Activated CD4-positive, alpha-beta T cell treated with anti-CD3 and anti-CD28 coated beads, Interleukin-2, amount 10 ng/mL, durations not matched to agents 24 days and 14 days (primary cell): Measurements from ENCODE around the gene SENP7. TPM values are rescaled to one million over a fixed set of nuclear protein-coding genes. Genes with fewer than 3 reads are reported as not detected.
"Not testable (repeated sequence)": the region's sequence is repeated elsewhere in the genome, so short reads cannot be mapped to it uniquely, and the experiment has no call there.

ENCODE experiments used
- DNase-seq: peaks from one replicate; pipeline ENCODE4 v3.0.0; 2022
- H3K27ac Mint-ChIP-seq: one replicate; pipeline ENCODE4 v1.8.0; 2022; ENCODE audit warnings: mild to moderate bottlenecking, mixed read lengths
- H3K27me3 Mint-ChIP-seq: one replicate; pipeline ENCODE4 v1.8.0; 2022; ENCODE audit warnings: mixed read lengths
- H3K36me3 Mint-ChIP-seq: one replicate; pipeline ENCODE4 v1.8.0; 2022; ENCODE audit warnings: low read depth, mild to moderate bottlenecking, mixed read lengths
- H3K4me1 Mint-ChIP-seq: one replicate; pipeline ENCODE4 v1.8.0; 2021; ENCODE audit warnings: mixed read lengths
- H3K4me3 Mint-ChIP-seq: one replicate; pipeline ENCODE4 v1.8.0; 2022; ENCODE audit warnings: mild to moderate bottlenecking, moderate library complexity, mixed read lengths
- H3K9me3 Mint-ChIP-seq: one replicate; pipeline ENCODE4 v1.8.0; 2021; ENCODE audit warnings: mixed read lengths
- intact Hi-C: fragments of 100-400 bp; cut with micrococcal nuclease; formaldehyde crosslinking; loops from one replicate; pipeline ENCODE4 v1.15.1; 2023
- total RNA-seq: library from RNA; stranded (reverse); gene quantifications from 2 replicates; pipeline ENCODE4 v1.2.3, GENCODE V29; 2022

SENP7 gene
- total RNA-seq, 1 donor from 2014 or later, result 9.5 TPM

DNA sequence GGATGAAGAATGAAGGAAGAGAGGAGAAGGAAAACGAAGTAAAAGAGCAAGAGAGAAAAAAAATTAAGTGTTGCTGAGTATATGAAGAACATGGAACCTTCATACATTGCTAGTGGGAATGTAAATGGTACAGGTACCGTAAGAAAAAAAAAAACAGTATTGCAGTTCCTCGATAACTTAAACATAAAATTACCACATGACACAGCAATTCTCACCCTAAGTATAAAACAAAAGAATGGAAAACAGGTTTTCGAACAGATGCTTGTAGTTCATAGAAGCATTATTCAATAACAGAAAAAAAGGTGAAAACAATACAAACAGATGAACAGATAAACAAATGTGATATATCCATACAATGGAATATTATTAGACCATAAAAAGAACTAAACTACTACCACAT, 51.6 kb downstream of the SENP7 start:
- Mint-ChIP-seq H3K36me3 (peaks cover 40% of the 10 kb centered on the region), H3K27me3 (no peaks in the 10 kb centered on the region), H3K9me3 (peaks cover 3% of the 10 kb centered on the region), H3K4me3 (no peak overlapping the region), H3K4me1 (peaks cover 5% of the 10 kb centered on the region), H3K27ac (no peak overlapping the region)
- intact Hi-C loops, result no loop called here
- DNase-seq, result no peak

DNA sequence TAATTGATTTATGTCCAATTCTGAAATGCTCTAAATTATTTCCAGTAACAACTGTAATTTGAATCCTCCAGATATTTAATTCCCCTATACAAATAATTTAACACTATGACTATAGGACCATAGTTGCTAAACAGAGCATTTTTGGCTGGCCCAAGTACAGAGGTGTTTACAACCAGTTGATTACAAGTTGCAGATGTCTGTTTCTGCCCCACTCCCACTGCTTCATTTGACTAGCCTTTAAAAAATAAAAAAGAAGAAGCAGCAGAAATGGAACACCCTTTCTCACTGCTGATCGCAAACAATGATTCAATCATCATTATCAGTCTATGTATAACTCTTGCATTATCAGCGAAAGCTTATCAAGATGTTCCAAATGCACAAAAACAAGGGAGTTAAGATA, 54.6 kb downstream of the SENP7 start:
- no peaks in the 10 kb centered on the region for H3K27me3 Mint-ChIP-seq
- no peak overlapping the region for H3K27ac Mint-ChIP-seq
- DNase-seq, result no peak
- intact Hi-C loops, result no loop called here
- peaks cover 8% of the 10 kb centered on the region for H3K9me3 Mint-ChIP-seq
- peaks cover 2% of the 10 kb centered on the region for H3K4me1 Mint-ChIP-seq
- H3K36me3 Mint-ChIP-seq, result peaks cover 37% of the 10 kb centered on the region
- no peak overlapping the region for H3K4me3 Mint-ChIP-seq

DNA sequence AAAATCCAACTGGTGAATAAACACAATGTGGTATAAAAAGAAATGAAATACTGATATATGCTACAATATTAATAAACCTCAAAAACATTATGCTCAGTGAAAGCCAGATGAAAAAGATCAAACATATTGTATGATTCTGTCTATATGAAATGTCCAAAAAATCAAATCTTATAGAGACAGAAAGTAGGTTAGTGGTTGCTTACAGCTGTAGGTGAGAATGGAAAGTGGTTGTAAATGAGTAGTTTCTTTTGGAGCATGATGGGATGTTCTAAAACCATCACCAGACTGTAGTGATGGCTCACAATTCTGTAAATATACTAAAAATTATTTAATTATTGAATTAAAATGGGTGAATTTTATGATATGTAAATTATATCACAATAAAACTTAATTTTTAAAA, 58.4 kb downstream of the SENP7 start:
- Mint-ChIP-seq H3K27me3 (no peaks in the 10 kb centered on the region), H3K4me1 (peaks cover 2% of the 10 kb centered on the region), H3K9me3 (peaks cover 13% of the 10 kb centered on the region), H3K36me3 (peaks cover 23% of the 10 kb centered on the region), H3K27ac (no peak overlapping the region), H3K4me3 (no peak overlapping the region)
- DNase-seq, result no peak
- intact Hi-C loops, result no loop called here

DNA sequence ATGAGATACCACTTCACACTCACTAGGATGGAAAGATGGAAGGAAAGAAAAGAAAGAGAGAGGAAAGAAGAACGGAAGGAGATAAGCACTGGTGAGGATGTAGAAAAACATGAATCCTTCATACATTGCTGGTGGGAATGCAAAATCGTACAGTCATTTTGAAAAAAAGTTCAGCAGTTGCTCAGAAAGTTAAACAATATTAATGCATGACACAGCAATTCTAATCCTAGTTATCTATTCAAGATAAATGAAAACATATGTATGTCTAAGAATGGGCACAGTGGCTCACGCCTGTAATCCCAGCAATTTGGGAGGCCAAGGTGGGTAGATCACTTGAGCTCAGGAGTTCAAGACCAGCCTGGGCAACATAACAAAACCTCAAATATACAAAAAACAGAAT, 59.1 kb downstream of the SENP7 start:
- no peak for DNase-seq
- Mint-ChIP-seq H3K4me3 (no peak overlapping the region), H3K4me1 (no peaks in the 10 kb centered on the region), H3K27ac (no peak overlapping the region), H3K27me3 (no peaks in the 10 kb centered on the region), H3K9me3 (peaks cover 11% of the 10 kb centered on the region), H3K36me3 (peaks cover 21% of the 10 kb centered on the region)
- intact Hi-C loops, result no loop called here

DNA sequence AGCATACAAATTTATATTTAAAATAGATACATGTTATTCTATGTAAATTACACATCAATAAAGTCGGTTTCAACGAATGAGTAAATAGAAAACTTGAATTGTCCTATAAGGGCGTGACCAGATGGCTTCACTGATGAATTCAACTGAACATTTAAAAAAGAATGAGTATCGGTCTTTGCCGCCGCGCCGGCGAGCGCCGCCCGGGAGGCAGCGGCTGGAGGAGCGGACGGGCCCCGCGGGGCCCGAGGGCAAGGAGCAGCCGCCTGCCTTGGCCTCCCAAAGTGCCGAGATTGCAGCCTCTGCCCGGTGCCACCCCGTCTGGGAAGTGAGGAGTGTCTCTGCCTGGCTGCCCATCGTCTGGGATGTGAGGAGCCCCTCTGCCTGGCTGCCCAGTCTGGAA, 74.4 kb downstream of the SENP7 start:
- intact Hi-C loops, H3K4me3 Mint-ChIP-seq, H3K27me3 Mint-ChIP-seq, H3K27ac Mint-ChIP-seq, H3K4me1 Mint-ChIP-seq, DNase-seq: not testable (repeated sequence)
- Mint-ChIP-seq H3K36me3 (peaks cover 24% of the 10 kb centered on the region), H3K9me3 (peaks cover 27% of the 10 kb centered on the region)

DNA sequence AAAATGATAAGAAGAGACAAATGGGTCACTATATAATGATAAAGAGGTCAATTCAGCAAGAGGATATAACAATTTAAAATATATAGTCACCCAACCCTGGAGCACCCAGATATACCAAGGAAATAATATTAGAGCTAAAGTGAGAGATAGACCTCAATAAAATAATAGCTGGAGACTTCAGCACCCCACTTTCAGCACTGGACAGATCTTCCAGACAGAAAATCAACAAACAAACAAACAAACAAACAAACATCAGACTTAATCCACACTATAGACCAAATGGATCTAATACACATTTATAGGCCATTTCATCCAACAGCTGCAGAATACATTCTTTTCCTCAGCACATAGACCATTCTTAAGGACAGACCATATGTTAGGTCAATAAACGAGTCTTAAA, 79.4 kb downstream of the SENP7 start:
- DNase-seq, result no peak
- H3K4me1 Mint-ChIP-seq, result peaks cover 2% of the 10 kb centered on the region
- no peak overlapping the region for H3K4me3 Mint-ChIP-seq
- no peak overlapping the region for H3K27ac Mint-ChIP-seq
- peaks cover 15% of the 10 kb centered on the region for H3K36me3 Mint-ChIP-seq
- peaks cover 31% of the 10 kb centered on the region for H3K9me3 Mint-ChIP-seq
- no peaks in the 10 kb centered on the region for H3K27me3 Mint-ChIP-seq
- intact Hi-C loops, result no loop called here

DNA sequence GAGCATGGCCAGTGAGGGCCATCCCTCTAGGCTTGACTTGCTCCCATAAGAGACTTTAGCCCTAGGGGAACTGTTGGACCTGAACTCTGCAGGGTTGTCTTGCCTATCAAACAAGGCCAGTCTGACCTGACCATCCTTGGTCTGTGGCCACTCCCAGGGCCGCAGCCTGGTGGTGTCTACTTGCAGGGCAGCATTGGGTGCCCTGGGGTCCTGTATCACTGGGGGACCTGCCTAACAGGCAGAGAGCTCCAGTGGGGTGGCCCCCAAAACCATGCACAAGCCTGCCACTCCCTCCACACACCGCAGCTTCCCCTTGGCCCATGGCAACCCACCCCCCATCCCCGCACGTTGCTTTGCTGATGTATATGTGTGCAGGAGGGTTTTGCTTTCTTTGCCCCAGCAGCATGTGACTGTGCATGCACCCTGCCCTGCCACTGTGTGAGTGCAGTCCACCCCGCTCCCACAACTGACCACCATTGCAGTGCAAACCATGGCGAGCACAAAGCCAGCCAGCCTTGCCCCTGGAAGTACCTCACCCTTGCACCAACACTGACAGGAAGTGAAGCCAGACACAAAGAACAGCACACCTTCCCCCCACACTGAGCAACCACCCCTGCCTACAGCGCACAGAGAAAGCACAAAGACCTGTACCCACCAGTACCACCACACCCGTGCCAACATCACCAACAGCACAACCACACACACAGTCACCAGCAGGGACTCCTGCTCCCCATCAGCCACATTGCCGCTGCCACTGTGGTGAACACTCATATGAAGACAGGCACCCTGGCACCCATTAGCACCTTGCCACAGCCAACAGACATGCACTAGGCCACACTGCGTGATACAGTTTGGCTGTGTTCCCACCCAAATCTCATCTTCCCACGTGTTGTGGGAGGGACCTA, 88.8 kb downstream of the SENP7 start:
- peaks cover 28% of the 10 kb centered on the region for H3K9me3 Mint-ChIP-seq
- H3K4me3 Mint-ChIP-seq, result peak overlapping the region; percentile 26
- H3K36me3 Mint-ChIP-seq, result peaks cover 25% of the 10 kb centered on the region
- intact Hi-C loops, result no loop called here
- no peaks in the 10 kb centered on the region for H3K27me3 Mint-ChIP-seq
- no peak overlapping the region for H3K27ac Mint-ChIP-seq
- H3K4me1 Mint-ChIP-seq, result peaks cover 24% of the 10 kb centered on the region
- DNase-seq, result no peak

DNA sequence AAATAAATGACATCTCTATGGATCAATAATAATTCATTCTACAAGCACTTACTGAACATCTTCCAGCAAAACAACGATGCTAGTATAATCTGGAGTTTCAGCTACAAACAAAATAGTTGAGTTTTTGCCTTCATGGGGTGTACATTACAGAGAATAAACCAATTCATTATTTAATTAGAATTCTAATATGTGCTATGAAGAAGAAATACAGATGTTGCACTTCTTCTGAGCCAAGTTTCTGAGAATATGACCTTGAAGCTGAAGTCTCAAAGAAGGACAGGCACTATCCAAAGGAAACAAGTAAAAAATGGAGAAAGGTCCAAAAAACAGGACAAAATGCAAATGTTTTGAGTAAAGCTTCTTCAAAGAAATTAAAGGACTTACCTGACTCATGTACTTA, 94.2 kb downstream of the SENP7 start:
- Mint-ChIP-seq H3K27ac (no peak overlapping the region), H3K9me3 (no peaks in the 10 kb centered on the region)
- intact Hi-C loops, result no loop called here

DNA sequence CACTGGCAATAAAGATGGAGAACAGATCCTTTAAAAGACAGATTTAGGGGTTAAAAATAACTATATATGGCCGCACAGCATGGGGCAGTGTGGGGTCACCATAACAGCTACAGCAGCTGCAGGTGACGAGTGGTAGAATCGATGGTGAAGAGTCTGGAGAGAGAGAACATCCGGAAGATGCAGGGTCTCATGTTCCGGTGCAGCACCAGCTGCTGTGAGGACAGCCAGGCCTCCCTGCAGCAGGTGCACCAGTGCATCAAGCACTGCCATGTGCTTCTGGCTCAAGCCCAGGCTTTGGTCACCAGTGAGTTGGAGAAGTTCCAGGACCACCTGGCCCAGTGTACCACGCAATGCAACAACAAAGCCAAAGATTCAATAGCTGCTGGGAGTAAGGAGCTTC, 98.9 kb downstream of the SENP7 start:
- Mint-ChIP-seq H3K4me1 (peaks cover 9% of the 10 kb centered on the region), H3K36me3 (peaks cover 24% of the 10 kb centered on the region), H3K27me3 (no peaks in the 10 kb centered on the region), H3K9me3 (peaks cover 5% of the 10 kb centered on the region), H3K4me3 (no peak overlapping the region), H3K27ac (peak overlapping the region; percentile 43)
- no peak for DNase-seq
- intact Hi-C loops, result no loop called here

More for the DNA sequence above, 94.2 kb downstream of the SENP7 start:
- Mint-ChIP-seq H3K4me3 (no peak overlapping the region), H3K4me1 (peaks cover 13% of the 10 kb centered on the region), H3K27me3 (no peaks in the 10 kb centered on the region), H3K36me3 (peaks cover 11% of the 10 kb centered on the region)
- no peak for DNase-seq

DNA sequence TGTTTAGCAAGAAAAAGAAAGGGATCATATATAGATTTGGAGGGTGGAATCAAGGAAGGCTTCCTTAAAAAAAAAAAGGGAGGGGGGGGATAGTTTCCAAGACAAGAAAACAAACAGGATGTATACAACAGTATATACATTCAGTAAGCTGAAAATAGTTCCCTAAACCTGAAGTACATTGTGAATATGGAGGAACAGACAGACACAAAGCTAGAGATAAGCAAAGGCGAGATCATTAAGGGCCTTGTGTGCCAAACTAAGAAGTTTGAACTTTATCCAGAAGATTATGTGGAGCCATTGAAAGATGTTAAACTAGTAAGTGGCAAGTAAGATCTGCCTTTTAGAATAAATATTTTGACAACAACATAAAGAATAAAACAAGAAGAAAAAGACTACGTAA, 99.4 kb downstream of the SENP7 start:
- Mint-ChIP-seq H3K4me3 (no peak overlapping the region), H3K27me3 (no peaks in the 10 kb centered on the region), H3K4me1 (peaks cover 9% of the 10 kb centered on the region), H3K9me3 (peaks cover 8% of the 10 kb centered on the region), H3K36me3 (peaks cover 29% of the 10 kb centered on the region), H3K27ac (peak overlapping the region; percentile 43)
- intact Hi-C loops, result no loop called here
- DNase-seq, result no peak

DNA sequence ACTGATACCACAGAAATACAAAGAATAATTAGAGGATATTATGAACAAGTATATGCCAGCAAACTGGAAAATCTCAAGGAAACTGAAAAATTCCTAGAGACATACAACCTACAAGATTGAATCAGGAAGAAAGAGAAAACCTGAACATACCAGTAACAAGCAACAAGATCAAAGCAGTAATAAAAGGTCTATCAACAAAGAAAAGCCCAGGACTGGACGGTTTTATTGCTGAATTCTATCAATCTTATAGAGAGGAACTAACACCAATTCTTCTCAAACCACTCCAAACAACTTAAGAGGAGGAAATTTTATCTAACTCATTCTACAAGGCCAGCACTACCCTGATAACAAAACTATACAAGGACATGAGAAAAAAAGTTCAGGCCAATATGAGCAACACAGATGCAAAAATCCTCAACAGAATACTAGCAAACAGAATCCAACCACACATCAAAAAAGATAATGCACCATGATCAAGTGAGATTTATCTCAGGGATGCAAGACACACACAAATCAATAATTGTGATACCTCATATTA, 121.5 kb downstream of the SENP7 start:
- Mint-ChIP-seq H3K4me1 (peaks cover 15% of the 10 kb centered on the region), H3K9me3 (peaks cover 26% of the 10 kb centered on the region), H3K27me3 (no peaks in the 10 kb centered on the region), H3K4me3 (no peak overlapping the region), H3K27ac (peak overlapping the region; percentile 20), H3K36me3 (peaks cover 63% of the 10 kb centered on the region)
- intact Hi-C loops, result no loop called here
- no peak for DNase-seq

DNA sequence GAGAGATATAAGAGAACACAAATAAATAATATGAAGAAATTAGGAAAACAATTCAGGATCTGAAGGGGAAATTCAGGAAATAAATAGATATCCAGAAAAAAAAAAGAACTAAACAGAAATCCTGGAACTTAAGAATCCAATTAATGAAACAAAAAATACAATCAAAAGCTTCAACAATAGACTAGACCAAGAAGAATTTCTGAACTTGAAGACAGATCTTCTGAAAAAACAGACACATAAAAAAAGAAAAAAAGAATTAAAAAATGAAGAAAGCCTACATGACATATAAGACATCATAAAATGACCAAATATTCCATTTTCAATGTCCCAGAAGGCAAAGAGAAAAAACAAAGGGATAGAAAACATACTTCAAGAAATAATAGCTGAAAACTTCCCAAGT, 124.3 kb downstream of the SENP7 start:
- Mint-ChIP-seq H3K36me3 (peaks cover 50% of the 10 kb centered on the region), H3K4me3 (no peak overlapping the region), H3K27ac (no peak overlapping the region), H3K4me1 (peaks cover 15% of the 10 kb centered on the region), H3K27me3 (no peaks in the 10 kb centered on the region), H3K9me3 (peaks cover 24% of the 10 kb centered on the region)
- no peak for DNase-seq
- intact Hi-C loops, result loop anchor here (10.0 kb wide), 1 partner anchor 984 kb away; the partner anchor contains the start of genes LNP1 and TOMM70

DNA sequence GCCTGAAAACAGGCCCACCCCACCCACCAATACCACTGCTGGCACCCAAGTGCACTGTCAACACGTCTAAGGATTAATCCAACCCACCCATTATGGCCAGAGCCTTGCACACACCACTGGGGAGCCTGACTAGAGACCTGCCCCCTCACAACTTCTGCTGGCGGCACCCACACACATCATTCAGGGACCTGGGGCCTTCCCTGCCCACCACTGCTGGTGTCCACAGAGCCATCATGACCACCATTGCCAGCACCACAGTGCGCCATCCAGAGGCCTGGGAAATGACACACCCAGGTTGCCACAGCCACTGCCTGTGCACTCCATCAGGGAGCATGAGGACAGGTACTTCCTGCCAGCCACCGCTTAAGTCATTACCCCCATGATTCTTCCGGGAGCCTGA, 125.7 kb downstream of the SENP7 start:
- intact Hi-C loops, result loop anchor here (10.0 kb wide), 1 partner anchor 983 kb away; the partner anchor contains the start of genes LNP1 and TOMM70
- Mint-ChIP-seq H3K9me3 (peaks cover 19% of the 10 kb centered on the region), H3K4me1 (peaks cover 15% of the 10 kb centered on the region), H3K4me3 (no peak overlapping the region), H3K36me3 (peaks cover 38% of the 10 kb centered on the region), H3K27ac (no peak overlapping the region), H3K27me3 (no peaks in the 10 kb centered on the region)
- DNase-seq, result no peak

DNA sequence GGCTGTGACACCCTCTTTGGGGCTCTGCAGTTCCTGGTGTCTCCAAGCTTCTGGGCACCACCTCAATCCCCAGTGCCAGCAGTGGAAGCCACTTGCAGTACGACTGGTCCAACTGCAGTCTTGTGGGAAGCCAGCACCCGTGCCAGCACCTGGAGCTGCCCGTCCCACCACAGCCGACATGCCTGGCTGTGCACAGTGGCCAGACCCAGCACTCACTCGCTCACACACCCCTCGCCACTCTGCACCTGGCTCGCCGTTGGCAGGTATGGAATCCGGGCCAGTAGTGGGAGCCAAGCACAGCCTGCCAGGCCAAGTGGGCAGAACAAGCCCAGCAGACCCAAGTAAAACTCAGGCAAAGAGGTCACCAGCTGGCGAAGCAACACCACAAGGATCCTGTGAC, 128.6 kb downstream of the SENP7 start:
- H3K4me1 Mint-ChIP-seq, result peaks cover 21% of the 10 kb centered on the region
- peaks cover 8% of the 10 kb centered on the region for H3K9me3 Mint-ChIP-seq
- no peak overlapping the region for H3K27ac Mint-ChIP-seq
- no peak for DNase-seq
- H3K4me3 Mint-ChIP-seq, result no peak overlapping the region
- H3K27me3 Mint-ChIP-seq, result no peaks in the 10 kb centered on the region
- intact Hi-C loops, result loop anchor here (5.0 to 10.0 kb wide), 7 partner anchors 188 to 1052 kb away; partner anchors contain the start of genes LNP1, NIT2, PCNP and TOMM70
- H3K36me3 Mint-ChIP-seq, result peaks cover 20% of the 10 kb centered on the region
